Esophagus (tissue), 2 donors: Measurements from ENCODE around the gene DAB2IP. TPM values are rescaled to one million over a fixed set of nuclear protein-coding genes. Genes with fewer than 3 reads are reported as not detected.

Experiments used
- H3K27ac ChIP-seq, 2 donors: one replicate each; pipeline ENCODE4 v1.5.1; 2013; ENCODE audit warnings: low read depth in 2 of 2, mild to moderate bottlenecking in 2 of 2, inconsistent platforms in 1 of 2, low read length in 1 of 2, moderate library complexity in 1 of 2
- H3K27me3 ChIP-seq, 2 donors: one replicate each; pipeline ENCODE4 v1.6.1; 2013; ENCODE audit warnings: low read length in 2 of 2, control low read depth in 1 of 2, mild to moderate bottlenecking in 1 of 2; ENCODE audit not compliant: insufficient read depth in 2 of 2, control insufficient read depth in 1 of 2
- H3K36me3 ChIP-seq, 2 donors: one replicate each; pipeline ENCODE4 v1.6.1; 2013; ENCODE audit warnings: low read length in 1 of 2; ENCODE audit not compliant: control insufficient read depth in 2 of 2, insufficient read depth in 2 of 2
- H3K4me1 ChIP-seq, 2 donors: one replicate each; pipeline ENCODE4 v1.6.1; 2013; ENCODE audit warnings: low read length in 1 of 2; ENCODE audit not compliant: control insufficient read depth in 2 of 2, insufficient read depth in 2 of 2
- H3K4me3 ChIP-seq, 2 donors: one replicate each; pipeline ENCODE4 v1.5.1; 2013; ENCODE audit warnings: low read length in 2 of 2, mild to moderate bottlenecking in 2 of 2, low read depth in 1 of 2, moderate library complexity in 1 of 2
- H3K9me3 ChIP-seq, 2 donors: one replicate each; pipeline ENCODE4 v1.6.1; 2013; ENCODE audit warnings: mild to moderate bottlenecking in 2 of 2, low read depth in 1 of 2, low read length in 1 of 2, moderate library complexity in 1 of 2; ENCODE audit not compliant: control insufficient read depth in 2 of 2, insufficient read depth in 1 of 2
- WGBS, 2 donors: extraction: QIAGEN DNeasy Blood & Tissue Kit; methylation state at CpG; one replicate each; pipeline ENCODE4 v1.1.7; 2013; 5-methylcytosine and 5-hydroxymethylcytosine counted together
- polyA plus RNA-seq, 2 donors: library from polyadenylated mRNA; stranded (reverse); fragments of 200-250 nt; gene quantifications; one replicate each; pipeline ENCODE4 v1.2.3, GENCODE V29; 2013
- donor health status: healthy with polysubstance abuse.
- donor health status: Bipolar disorder and iron deficiency.

DAB2IP gene
- polyA plus RNA-seq, 2 donors = 16.7 to 26.4 TPM

DNA sequence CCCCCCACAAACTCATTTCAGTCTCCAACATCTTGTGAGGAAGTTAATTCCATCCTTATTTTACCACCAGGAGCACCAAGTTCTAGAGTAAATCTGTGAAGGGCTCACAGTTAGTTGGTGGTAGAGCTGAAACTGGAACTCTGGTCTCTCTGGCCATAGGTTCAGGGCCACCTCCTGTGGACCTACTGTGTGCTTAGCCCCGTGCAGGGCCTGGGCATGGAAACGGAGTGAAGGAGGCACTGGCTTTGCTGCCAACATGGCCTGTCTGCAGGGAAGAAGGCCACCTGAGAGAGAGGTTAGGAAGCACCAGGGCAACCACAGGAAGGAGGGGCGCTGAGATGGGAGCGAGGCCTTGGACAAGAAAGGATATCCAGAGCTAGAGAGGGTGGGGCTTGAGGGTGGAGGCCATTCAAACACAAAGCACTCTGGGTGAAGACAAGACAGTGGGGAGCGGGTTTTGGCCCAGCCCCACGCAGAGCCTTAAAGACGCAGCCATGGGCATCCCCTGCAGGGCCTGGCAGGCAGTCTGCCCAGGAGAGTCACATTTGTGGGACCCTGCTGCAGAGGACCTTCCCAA, 16.0 kb upstream of the DAB2IP start:
- no peaks in the 10 kb centered on the region for H3K36me3 ChIP-seq
- no peaks in the 10 kb centered on the region for H3K9me3 ChIP-seq
- peaks cover 3 to 24% of the 10 kb centered on the region in 2 donors for H3K4me1 ChIP-seq
- 71 to 74% methylated on average over 7 of the region's 7 CpGs for WGBS, 2 donors
- H3K27ac ChIP-seq = no peak overlapping the region
- no peak overlapping the region for H3K4me3 ChIP-seq
- no peaks in the 10 kb centered on the region for H3K27me3 ChIP-seq

DNA sequence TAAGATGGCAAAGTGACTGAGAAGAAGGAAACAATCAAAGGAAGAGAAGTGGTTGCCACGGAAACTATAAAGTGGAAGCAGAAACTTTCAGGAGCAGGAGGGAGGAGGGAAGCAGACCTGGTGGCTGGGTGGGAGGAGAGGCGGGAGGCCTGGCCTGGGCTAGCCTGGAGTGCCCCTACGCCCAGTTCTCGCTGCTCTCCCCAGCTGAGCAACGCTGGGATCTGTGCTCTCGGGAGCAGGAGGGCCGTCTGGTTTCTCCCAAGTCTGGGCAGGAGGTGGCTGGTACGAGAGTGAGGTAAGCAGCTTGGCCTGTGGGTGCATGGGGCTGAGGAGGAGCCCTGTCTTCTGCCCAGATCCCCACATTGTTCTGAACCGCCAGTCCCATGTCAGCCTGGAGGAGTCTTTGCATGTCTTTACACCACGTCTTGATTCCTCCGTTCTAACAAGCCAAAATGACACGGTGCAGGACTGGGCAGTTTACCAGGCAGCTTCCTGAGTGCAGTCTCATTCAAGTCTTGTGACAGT, 15.0 kb upstream of the DAB2IP start:
- 29 to 63% methylated on average over 12 of the region's 12 CpGs for WGBS, 2 donors
- Histone ChIP-seq H3K4me1 (peaks cover 3 to 24% of the 10 kb centered on the region in 2 donors), H3K27ac (peak overlapping the region; percentile 34 to 58)

DNA sequence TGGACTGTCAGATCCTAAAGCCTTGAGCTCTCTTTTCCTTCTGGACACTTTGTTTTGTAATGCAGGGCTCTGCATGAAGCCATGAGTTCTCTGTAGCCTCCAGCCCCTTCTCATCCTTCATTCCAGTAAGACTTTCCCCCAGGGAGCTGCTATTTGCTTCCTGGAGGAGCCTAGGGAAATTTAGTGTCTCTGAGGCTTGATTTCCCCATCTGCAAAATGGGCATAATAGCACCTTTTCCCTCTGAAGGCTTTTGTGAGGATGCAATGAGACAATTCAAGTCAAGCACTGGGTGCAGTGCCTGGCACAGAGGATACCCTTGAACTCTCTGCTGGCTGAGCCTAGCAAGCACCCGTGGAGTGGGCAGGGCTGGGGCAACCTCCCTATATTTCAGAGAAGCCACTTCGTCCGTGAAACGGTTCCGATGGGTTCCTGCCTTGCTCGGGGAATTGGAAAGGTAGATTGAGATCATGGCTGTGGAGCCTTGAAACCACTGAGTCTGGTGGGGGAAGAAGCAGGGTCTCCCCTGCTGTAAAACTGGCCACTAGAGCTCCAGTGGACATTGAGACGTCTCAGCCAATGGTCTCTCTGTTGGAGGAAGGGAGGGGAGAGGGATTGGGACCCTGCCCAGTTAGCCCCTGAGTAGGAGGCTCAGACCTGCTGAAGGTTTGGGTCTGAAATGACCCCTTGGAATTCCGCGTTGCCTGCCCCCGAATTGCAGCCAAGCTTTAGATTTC, 14.3 kb upstream of the DAB2IP start:
- no peak overlapping the region for H3K4me3 ChIP-seq
- no peaks in the 10 kb centered on the region for H3K9me3 ChIP-seq
- peaks cover 3 to 24% of the 10 kb centered on the region in 2 donors for H3K4me1 ChIP-seq
- no peaks in the 10 kb centered on the region for H3K36me3 ChIP-seq
- H3K27me3 ChIP-seq = no peaks in the 10 kb centered on the region
- peak overlapping the region in 1 of 2 donors; percentile 34 for H3K27ac ChIP-seq
- 76% methylated on average over 10 of the region's 10 CpGs for WGBS, 2 donors

More for the DNA sequence above, 15.0 kb upstream of the DAB2IP start:
- Histone ChIP-seq H3K4me3 (no peak overlapping the region), H3K27me3 (no peaks in the 10 kb centered on the region), H3K36me3 (no peaks in the 10 kb centered on the region), H3K9me3 (no peaks in the 10 kb centered on the region)

DNA sequence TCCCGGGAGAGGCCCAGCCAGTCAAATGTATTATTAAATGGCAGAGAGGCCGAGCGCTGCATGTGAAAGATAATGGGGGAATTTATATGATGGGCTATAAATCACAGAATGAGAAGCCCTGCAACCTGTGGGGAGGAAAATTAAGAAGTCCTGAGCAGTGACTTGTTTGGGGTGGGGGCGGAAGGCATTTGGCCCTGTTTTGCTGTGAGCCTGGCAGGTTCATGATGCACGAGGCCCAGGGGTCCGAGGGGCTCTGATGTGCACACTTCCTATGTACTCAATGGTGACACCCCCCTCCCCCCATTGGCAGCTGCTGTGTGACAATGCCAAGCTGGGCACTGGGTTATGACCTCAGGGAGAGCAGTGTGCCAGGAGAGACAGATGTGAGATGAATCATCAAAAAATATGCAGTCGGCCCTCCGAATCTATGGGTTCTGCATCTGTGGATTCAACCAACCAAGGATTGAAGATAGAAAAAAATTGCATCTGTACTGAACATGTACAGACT, 13.7 kb upstream of the DAB2IP start:
- Histone ChIP-seq H3K9me3 (no peaks in the 10 kb centered on the region), H3K4me3 (no peak overlapping the region), H3K4me1 (peaks cover 3 to 24% of the 10 kb centered on the region in 2 donors), H3K27ac (no peak overlapping the region), H3K36me3 (no peaks in the 10 kb centered on the region), H3K27me3 (no peaks in the 10 kb centered on the region)
- 31 to 46% methylated on average over 8 of the region's 8 CpGs for WGBS, 2 donors

DNA sequence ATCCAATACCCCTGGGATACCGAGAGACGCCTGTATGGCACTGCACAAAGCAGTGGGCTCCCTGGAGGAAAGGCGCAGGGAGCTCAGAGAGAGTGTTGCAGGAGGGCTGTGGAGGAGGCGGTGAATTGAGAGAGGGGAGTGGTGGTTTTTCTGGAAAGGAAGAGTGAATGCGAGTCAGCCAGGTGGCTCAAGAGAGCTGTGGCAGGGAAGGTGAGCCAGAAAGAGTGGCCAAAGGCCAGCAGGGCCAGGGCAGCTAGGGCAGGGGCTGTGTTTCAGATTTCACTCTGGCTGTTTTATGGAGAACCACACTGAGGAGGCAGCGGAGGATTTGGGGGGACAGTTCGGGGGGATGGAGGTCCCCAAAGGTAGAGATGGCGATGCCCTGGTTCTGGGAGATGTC, 13.0 kb upstream of the DAB2IP start:
- WGBS, 2 donors = 88 to 90% methylated on average over 8 of the region's 8 CpGs
- Histone ChIP-seq H3K36me3 (no peaks in the 10 kb centered on the region), H3K4me1 (peaks cover 3 to 24% of the 10 kb centered on the region in 2 donors)

DNA sequence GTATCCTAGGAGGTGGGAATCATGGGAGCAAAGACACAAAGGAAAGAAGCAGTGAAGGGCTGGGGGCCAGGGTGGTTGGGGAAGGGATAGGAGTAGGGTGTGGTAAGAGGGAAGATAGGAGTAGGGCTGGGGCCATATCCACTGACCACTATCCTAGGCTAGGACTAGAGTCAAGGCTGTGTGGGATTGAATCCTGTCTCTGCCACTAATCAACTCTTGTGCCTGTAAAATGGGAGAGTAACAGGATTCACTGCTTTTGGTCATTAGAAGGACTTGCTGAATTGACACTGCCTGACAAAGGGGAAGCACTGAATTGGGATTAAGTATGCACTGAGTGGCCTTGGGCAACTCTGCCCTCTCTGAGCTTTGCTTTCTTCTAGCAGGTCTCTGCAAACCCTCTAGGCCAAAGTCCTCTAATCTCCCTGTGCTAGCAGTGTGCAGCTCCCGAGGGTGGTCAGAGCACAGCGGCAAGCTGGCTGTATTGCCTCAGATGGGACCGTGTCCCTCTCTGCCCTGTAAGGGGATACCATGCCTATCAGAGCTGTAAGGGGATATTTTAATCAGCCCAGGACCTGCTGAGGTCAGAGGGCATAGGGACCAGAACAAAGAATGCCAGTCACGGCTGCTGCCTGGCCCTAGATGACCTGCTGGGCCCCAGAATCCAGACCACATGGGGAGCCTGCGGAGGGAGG, 12.4 kb upstream of the DAB2IP start:
- WGBS, 2 donors = 87 to 92% methylated on average over 5 of the region's 5 CpGs
- Histone ChIP-seq H3K4me3 (no peak overlapping the region), H3K9me3 (no peaks in the 10 kb centered on the region), H3K36me3 (no peaks in the 10 kb centered on the region), H3K4me1 (peaks cover 3 to 22% of the 10 kb centered on the region in 2 donors), H3K27me3 (no peaks in the 10 kb centered on the region), H3K27ac (no peak overlapping the region)

More for the DNA sequence above, 13.0 kb upstream of the DAB2IP start:
- no peaks in the 10 kb centered on the region for H3K9me3 ChIP-seq
- H3K27me3 ChIP-seq = no peaks in the 10 kb centered on the region
- H3K4me3 ChIP-seq = no peak overlapping the region
- no peak overlapping the region for H3K27ac ChIP-seq

DNA sequence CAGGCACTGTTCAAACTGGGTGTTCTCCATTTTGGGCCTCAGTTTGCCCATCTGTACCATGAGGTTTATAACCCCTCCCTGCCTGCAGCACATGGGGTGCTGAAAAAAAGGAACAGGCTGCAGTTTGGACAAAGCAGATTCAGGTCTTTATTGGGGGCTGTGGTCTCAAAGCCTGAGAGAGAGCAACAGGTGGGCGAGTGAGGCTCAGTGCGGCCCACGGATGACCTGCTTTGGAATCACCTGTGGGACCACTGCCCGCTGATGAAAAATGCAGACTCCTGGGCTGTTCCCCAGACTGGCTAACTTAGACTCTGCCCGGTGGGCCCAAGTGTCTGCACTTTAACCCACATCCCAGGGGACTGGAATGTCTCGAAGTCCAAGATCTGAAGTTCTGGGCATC, 11.8 kb upstream of the DAB2IP start:
- no peak overlapping the region for H3K4me3 ChIP-seq
- no peak overlapping the region for H3K27ac ChIP-seq
- H3K27me3 ChIP-seq = no peaks in the 10 kb centered on the region
- no peaks in the 10 kb centered on the region for H3K9me3 ChIP-seq
- H3K36me3 ChIP-seq = no peaks in the 10 kb centered on the region
- 93 to 95% methylated on average over 6 of the region's 6 CpGs for whole genome bisulfite sequencing, 2 donors
- peaks cover 0 to 18% of the 10 kb centered on the region in 2 donors for H3K4me1 ChIP-seq

DNA sequence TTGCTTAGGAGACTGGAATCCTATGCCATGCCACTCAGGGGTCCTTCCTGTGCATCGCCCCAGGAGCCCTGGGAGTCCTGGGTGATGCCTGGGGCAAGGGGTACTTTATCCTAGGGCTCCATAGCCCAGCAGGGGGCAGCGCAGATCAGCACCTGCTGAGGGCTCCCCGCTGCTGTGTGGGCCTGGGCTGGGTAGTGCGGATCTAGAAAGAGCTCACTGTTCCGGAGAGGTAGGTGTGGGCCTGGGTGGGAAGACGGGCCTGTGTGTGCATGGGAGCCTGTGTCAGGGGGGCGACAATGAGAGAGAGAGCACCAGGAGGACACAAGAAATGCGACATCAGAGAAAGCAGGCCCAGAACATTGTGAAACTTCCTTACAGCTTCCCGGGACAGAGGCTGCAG, 11.4 kb upstream of the DAB2IP start:
- Histone ChIP-seq H3K9me3 (no peaks in the 10 kb centered on the region), H3K27ac (no peak overlapping the region), H3K4me1 (peaks cover 0 to 14% of the 10 kb centered on the region in 2 donors), H3K27me3 (no peaks in the 10 kb centered on the region), H3K36me3 (no peaks in the 10 kb centered on the region), H3K4me3 (no peak overlapping the region)
- WGBS, 2 donors = 82 to 84% methylated on average over 9 of the region's 9 CpGs

DNA sequence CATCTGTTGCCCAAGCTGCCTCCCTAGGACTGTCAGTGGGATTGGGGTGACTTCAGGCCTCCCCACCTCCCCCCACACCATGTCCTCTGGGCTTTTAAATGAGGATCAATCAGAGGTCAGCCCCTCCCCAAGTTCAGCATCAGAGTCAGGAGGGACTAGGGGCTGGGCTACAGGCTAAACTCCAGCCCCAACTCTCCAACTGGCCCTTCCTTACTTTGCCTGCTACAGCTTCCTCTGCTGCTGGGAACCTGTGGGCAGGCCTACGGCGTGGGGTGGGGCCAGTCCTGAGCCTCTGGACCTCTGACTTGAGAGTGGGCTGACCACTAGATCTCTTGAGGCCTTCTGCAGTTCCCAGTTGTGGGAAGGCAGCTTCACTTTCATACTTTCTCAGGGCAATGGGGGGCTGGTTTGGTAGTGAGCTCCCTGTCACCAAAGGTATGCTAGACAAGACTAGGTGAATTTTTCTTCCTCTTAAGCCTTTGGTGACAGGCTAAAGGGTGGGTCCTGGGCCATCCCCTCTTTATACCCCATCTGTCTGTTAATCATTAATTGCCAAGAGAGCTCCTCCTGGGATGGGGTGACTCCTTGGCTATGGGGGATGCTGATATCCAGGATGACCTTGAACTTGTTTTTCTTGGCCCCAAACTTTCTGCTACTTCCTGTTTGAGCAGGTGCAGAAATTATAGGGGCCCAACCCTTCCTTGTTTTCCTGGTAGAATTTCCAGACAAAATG, 10.8 kb upstream of the DAB2IP start:
- Histone ChIP-seq H3K36me3 (no peaks in the 10 kb centered on the region), H3K4me1 (peaks cover 0 to 9% of the 10 kb centered on the region in 2 donors), H3K4me3 (no peak overlapping the region), H3K27ac (no peak overlapping the region), H3K9me3 (no peaks in the 10 kb centered on the region), H3K27me3 (no peaks in the 10 kb centered on the region)
- 65 to 72% methylated on average over 2 of the region's 2 CpGs for WGBS, 2 donors
